Measurements from ENCODE around the gene C5orf22.

- TF ChIP-seq POLR2A (IDR thresholded peaks at IDR 0.05; ENCODE audit: low read depth, low read length) (no peak), CTCF (IDR thresholded peaks at IDR 0.05; ENCODE audit: extremely low read depth in 1 of 2, insufficient read depth in 1 of 2, low read depth in 1 of 2, low read length in 2 of 2) (no peak), EZH2 (IDR thresholded peaks at IDR 0.05; ENCODE audit: borderline replicate concordance, low read depth, low read length, severe bottlenecking) (no peak), MYC (IDR thresholded peaks at IDR 0.05; ENCODE audit: low read depth, low read length) (no peak)
Observed at GRCh38 chr5:31574772-31575171, 42.7 kb downstream of the C5orf22 start.
